ENCODE results near the gene PFN4. TPM values are rescaled to one million over a fixed set of nuclear protein-coding genes. Genes with fewer than 3 reads are reported as not detected.
A peak's percentile ranks its signal among the peaks of the same experiment; 100 is the strongest.

PFN4 gene
- total RNA-seq, 2 donors from 2014 or later: not detected

- ATAC-seq (peak; percentile 75), DNase-seq (peak; percentile 89 to 91)
- intact Hi-C loops (cut with DNase I, micrococcal nuclease): loop anchor here in 1 of 2 donors (10.0 kb wide), 2 partner anchors 160 to 260 kb away; partner anchors contain the start of gene ATAD2B
Observed at GRCh38 chr2:24084386-24085199, 38.5 kb downstream of the PFN4 start, which contains the start of gene TP53I3. TSS of gene TP53I3 (minus strand) at chr2:24084834. CDS start at chr2:24084326, 508 bp downstream.

- ATAC-seq (peak; percentile 84), DNase-seq (peak; percentile 91 to 96)
- intact Hi-C loops (cut with DNase I, micrococcal nuclease): loop anchor here in 1 of 2 donors (10.0 kb wide), 2 partner anchors 159 to 259 kb away; partner anchors contain the start of gene ATAD2B
Observed at GRCh38 chr2:24083567-24084385, 39.4 kb downstream of the PFN4 start.

GRCh38 chr2:24082787-24083566, 40.2 kb downstream of the PFN4 start:
- DNase-seq (no peak), ATAC-seq (no peak)
- intact Hi-C loops (cut with DNase I, micrococcal nuclease): loop anchor here in 1 of 2 donors (10.0 kb wide), 2 partner anchors 158 to 258 kb away; partner anchors contain the start of gene ATAD2B

- intact Hi-C loops (cut with DNase I, micrococcal nuclease): loop anchor here in 1 of 2 donors (10.0 kb wide), 2 partner anchors 156 to 256 kb away; partner anchors contain the start of gene ATAD2B
- DNase-seq (no peak), ATAC-seq (no peak)
Observed at GRCh38 chr2:24080701-24081100, 42.4 kb downstream of the PFN4 start.

GRCh38 chr2:24077879-24078278, 45.3 kb downstream of the PFN4 start:
- no peak for DNase-seq
- intact Hi-C loops (cut with DNase I, micrococcal nuclease): no loop called here
- ATAC-seq: no peak

- ATAC-seq (no peak), DNase-seq (no peak)
- intact Hi-C loops (cut with DNase I, micrococcal nuclease): no loop called here
Observed at GRCh38 chr2:24077535-24077877, 45.6 kb downstream of the PFN4 start.

GRCh38 chr2:24076849-24077534, 46.1 kb downstream of the PFN4 start:
- intact Hi-C loops (cut with DNase I, micrococcal nuclease): no loop called here
- no peak for DNase-seq
- peak; percentile 17 for ATAC-seq

GRCh38 chr2:24075915-24076848, 47.0 kb downstream of the PFN4 start, which contains the start of gene SF3B6:
TSS of gene SF3B6 (minus strand) at chr2:24076326. CDS start at chr2:24076229, 97 bp downstream.
- DNase-seq (peak; percentile 100), ATAC-seq (peak; percentile 81)
- intact Hi-C loops (cut with DNase I, micrococcal nuclease): no loop called here

GRCh38 chr2:24075259-24075658, 47.9 kb downstream of the PFN4 start:
- intact Hi-C loops (cut with DNase I, micrococcal nuclease): no loop called here
- no peak for ATAC-seq
- DNase-seq: no peak

- intact Hi-C loops (cut with DNase I, micrococcal nuclease): no loop called here
- DNase-seq (no peak), ATAC-seq (no peak)
Observed at GRCh38 chr2:24073816-24074215, 49.3 kb downstream of the PFN4 start.

- ATAC-seq: no peak
- no peak for DNase-seq
- intact Hi-C loops (cut with DNase I, micrococcal nuclease): no loop called here
Observed at GRCh38 chr2:24072259-24072658, 50.9 kb downstream of the PFN4 start.

- no peak for ATAC-seq
- no peak for DNase-seq
- intact Hi-C loops (cut with DNase I, micrococcal nuclease): no loop called here
Observed at GRCh38 chr2:24065341-24065740, 57.8 kb downstream of the PFN4 start.

Other genes with a start within 250 kb of the PFN4 start
- 10 to 100 TPM; 23.3 to 33.0 TPM for gene ATAD2B, start 196.2 kb downstream of the PFN4 start, total RNA-seq
- 10 to 100 TPM; 15.6 to 15.8 TPM for gene UBXN2A, start 182.9 kb downstream of the PFN4 start, total RNA-seq
- under 1 TPM in 1 of 2 donors, not detected in 1; 0.09 TPM for gene MFSD2B, start 113.2 kb downstream of the PFN4 start, total RNA-seq
- gene WDCP, start 75.9 kb downstream of the PFN4 start, total RNA-seq: 1 to 10 TPM; 3.2 to 4.2 TPM
- gene FKBP1B, start 73.6 kb downstream of the PFN4 start, total RNA-seq: 10 to 100 TPM; 16.5 to 22.3 TPM
- 10 to 100 TPM; 85.0 to 85.3 TPM for gene SF3B6, start 47.0 kb downstream of the PFN4 start, total RNA-seq
- gene TP53I3, start 38.5 kb downstream of the PFN4 start, total RNA-seq: 100 to 1,000 TPM in 1 of 2 donors, 10 to 100 TPM in 1; 91.7 to 109 TPM
- 10 to 100 TPM in 1 of 2 donors, 1 to 10 TPM in 1; 7.4 to 10.1 TPM for gene FAM228B, start 135 bp upstream of the PFN4 start, total RNA-seq
- gene FAM228A, start 51.7 kb upstream of the PFN4 start, total RNA-seq: not detected
- gene ITSN2, start 237.2 kb upstream of the PFN4 start, total RNA-seq: 10 to 100 TPM; 52.6 to 54.6 TPM

All from left colon (tissue), 2 donors.